ENCODE data around the gene IRF8.
"Not testable (repeated sequence)": the region's sequence is repeated elsewhere in the genome, so short reads cannot be mapped to it uniquely, and the experiment has no call there.

Gene IRF8

DNA sequence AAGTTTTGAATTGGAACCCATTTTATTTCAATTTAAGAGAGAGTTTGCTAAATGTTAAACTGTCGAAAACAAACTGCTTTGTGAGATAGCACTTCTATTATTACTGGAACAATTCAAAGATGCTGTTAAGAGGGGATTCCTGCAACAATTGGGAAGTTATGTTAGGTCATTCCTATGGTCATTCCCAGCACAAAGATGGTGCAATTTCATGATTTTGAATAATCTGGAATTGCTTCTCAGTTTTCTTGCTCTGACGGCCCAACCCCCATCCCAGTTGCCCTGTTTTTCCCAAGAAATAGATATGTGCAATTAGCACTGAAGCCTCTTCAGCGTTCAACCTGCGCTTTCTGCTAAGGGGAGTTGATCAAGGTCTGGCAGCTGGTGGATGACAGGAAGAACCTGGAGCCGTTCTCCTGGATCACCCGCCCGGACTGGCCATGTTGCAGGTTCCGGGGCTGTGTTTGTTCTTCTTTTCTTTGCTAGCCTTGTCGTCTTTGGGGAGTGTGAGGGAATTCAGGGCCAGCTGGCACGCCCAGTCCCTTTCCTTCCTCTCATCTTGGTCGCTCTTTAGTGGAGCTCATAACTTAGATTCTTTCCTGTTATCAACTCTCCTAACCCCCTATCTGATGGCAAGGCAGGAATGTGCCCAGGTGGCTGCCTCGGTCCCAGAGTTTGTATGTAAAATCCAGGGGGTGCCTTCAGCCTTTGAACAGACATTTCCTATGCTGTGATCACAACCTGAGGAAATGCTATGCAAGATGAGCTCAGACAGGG lies 29.0 kb upstream of the IRF8 start:
- TF ChIP-seq, protein P1, sequence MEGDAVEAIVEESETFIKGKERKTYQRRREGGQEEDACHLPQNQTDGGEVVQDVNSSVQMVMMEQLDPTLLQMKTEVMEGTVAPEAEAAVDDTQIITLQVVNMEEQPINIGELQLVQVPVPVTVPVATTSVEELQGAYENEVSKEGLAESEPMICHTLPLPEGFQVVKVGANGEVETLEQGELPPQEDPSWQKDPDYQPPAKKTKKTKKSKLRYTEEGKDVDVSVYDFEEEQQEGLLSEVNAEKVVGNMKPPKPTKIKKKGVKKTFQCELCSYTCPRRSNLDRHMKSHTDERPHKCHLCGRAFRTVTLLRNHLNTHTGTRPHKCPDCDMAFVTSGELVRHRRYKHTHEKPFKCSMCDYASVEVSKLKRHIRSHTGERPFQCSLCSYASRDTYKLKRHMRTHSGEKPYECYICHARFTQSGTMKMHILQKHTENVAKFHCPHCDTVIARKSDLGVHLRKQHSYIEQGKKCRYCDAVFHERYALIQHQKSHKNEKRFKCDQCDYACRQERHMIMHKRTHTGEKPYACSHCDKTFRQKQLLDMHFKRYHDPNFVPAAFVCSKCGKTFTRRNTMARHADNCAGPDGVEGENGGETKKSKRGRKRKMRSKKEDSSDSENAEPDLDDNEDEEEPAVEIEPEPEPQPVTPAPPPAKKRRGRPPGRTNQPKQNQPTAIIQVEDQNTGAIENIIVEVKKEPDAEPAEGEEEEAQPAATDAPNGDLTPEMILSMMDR (IDR thresholded peaks at IDR 0.05; ENCODE audit: low read depth, low read length), result no peak
- no peak overlapping the region for H3K4me3 ChIP-seq (ENCODE audit: low read depth, low read length)

DNA sequence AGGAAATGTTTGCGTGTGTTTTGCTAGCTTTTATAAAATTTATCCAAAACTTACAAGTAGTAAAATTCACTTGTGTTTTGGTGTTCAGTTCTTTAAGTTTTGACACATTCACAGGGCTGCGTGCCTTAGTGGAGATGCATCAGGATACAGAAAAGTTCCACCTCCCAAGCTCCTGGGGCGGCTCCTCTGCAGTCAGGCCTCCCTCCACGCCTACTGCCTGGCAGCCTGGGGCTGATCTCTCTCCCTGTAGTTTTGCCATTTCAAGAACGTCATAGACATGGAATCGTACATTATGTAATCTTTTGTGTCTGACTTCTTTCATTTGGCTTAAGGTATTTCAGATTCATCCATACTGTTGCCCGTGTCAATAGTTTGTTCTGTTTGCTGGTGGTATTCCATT lies 27.2 kb upstream of the IRF8 start:
- TF ChIP-seq, protein P1 (IDR thresholded peaks at IDR 0.05; ENCODE audit: low read depth, low read length), result no peak
- H3K4me3 ChIP-seq (ENCODE audit: low read depth, low read length), result no peak overlapping the region

DNA sequence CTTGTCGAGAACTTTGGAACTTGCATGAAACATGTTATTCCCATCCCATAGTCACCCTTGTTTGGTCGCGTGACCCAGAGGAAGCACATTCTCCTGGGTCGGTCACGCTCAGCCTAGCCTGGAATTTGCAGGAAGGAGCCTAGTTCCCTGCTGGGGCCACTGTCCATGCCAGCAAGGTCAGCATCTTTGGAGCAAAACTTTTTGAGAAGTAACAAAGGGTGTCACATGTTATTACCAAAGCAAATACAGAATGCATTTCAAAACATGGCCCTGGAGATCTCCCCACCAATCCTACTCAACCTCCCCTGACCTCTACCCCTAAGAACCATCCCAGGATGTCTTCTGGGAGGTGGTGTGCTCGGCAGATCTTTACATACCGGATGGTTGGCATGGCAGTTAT lies 26.2 kb upstream of the IRF8 start:
- TF ChIP-seq, protein P1 (IDR thresholded peaks at IDR 0.05; ENCODE audit: low read depth, low read length), result no peak

DNA sequence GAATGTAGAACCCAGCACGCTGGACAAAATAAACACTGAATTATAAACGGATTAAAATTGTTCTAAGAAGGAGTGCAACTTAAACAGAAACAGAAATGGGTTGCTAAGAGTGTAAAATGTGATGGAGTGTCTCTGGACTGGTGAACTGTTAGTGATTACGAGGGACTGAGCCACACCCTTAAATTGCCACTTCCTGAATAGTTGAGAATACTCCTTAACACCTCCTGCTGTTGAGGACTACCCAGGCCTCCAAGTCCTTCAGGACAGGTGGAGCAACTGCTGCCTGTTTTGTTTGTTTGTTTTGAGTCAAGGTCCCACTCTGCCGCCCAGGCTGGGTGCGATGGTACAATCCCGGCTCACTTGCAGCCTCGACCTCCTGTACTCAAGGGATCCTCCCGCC lies 25.8 kb upstream of the IRF8 start:
- TF ChIP-seq, protein P1 (IDR thresholded peaks at IDR 0.05; ENCODE audit: low read depth, low read length), result no peak

More for the DNA sequence above, 26.2 kb upstream of the IRF8 start:
- no peak overlapping the region for H3K4me3 ChIP-seq (ENCODE audit: low read depth, low read length)

DNA sequence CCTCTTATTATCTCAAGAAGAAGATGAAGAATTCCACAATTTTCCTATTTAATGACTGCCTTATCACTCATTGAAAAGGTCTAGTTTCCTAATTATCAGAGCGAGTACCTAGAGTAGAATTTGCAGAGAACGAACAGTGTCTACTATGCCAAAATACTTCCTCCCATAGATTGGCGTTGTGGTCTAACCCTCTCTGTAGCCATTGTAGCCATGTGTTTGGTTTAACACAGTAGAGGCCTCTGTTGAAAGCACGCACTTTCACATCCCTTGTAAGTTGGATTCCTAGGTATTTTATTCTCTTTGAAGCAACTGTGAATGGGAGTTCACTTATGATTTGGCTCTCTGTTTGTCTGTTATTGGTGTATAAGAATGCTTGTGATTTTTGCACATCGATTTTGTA lies 24.9 kb upstream of the IRF8 start:
- H3K4me3 ChIP-seq (ENCODE audit: low read depth, low read length), result not testable (repeated sequence)

More for the DNA sequence above, 25.8 kb upstream of the IRF8 start:
- H3K4me3 ChIP-seq (ENCODE audit: low read depth, low read length), result no peak overlapping the region

DNA sequence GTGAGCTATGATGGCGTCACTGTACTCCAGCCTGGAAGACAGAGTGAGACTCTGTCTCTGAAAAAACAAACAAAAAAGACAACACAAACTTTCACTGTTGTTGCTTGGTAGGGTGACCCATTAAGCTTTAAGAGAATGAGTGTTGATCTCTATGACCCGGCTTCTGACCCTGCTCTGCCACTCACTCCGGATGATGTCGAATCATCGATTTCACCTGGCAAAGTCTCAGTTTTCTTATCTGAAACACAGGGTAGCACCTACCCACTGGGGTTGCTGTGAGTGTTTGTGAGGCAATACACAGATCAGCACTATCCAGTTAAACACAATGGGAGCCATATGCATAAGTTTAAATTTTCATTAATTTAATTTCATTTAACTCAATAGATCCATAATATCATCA lies 20.6 kb upstream of the IRF8 start:
- no peak overlapping the region for H3K4me3 ChIP-seq (ENCODE audit: low read depth, low read length)
- TF ChIP-seq, protein P1 (IDR thresholded peaks at IDR 0.05; ENCODE audit: low read depth, low read length), result no peak

DNA sequence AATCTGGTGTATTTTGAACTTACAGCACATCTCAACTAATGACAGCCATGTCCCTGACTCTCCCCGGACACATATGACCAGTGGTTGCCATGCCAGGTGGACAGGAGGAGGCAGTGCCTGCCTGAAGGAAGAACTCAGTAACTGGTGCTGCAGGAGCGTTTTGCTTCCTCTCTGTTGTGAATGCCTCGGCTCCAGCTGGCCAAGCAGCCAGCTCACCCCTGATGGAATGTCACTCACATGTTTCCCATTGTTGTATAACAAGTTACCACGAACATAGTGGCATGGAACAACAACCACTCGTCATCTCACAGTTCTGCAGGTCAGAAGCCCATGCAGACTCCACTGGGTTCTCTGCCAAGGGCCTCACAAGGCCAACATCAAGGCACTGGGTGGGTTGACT lies 20.1 kb upstream of the IRF8 start:
- TF ChIP-seq, protein P1 (IDR thresholded peaks at IDR 0.05; ENCODE audit: low read depth, low read length), result no peak
- H3K4me3 ChIP-seq (ENCODE audit: low read depth, low read length), result no peak overlapping the region

DNA sequence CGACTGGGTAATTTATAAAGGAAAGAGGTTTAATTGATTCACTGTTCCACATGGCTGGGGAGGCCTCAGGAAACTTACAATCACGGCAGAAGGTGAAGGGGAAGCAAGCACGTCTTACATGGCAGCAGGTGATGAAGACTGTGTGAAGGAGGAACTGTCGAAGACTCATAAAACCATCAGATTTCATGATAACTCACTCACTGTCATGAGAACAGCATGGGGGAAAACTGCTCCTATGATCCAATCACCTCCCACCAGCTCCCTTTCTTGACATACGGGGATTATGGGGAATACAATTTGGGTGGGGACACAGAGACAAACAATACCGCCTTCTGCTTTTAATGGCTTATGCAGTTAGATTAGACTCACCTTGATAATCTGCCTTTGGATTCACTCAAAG lies 19.4 kb upstream of the IRF8 start:
- TF ChIP-seq, protein P1 (IDR thresholded peaks at IDR 0.05; ENCODE audit: low read depth, low read length), result no peak
- H3K4me3 ChIP-seq (ENCODE audit: low read depth, low read length), result no peak overlapping the region

All from WI38 (cell line).